Mammary epithelial cell (primary cell): ENCODE results near the gene CFAP221.

Source experiments
- CTCF ChIP-seq, 2 donors: IDR thresholded peaks in 1 of 2; conservative IDR thresholded peaks in 1 of 2; 2 replicates each; pipeline ENCODE4 v1.5.1; 2011 to 2012; ENCODE audit warnings: inconsistent platforms in 2 of 2, low read length in 2 of 2, mild to moderate bottlenecking in 2 of 2, control low read depth in 1 of 2, low read depth in 1 of 2; ENCODE audit not compliant: insufficient read depth in 1 of 2; ENCODE audit errors: extremely low read depth in 1 of 2
- EZH2 ChIP-seq: IDR thresholded peaks from 2 replicates; pipeline ENCODE4 v1.6.1; 2012; ENCODE audit warnings: low read length, inconsistent platforms, borderline replicate concordance

GRCh38 chr2:119536211-119536610, 8.0 kb upstream of the CFAP221 start:
- no peak for TF ChIP-seq CTCF (conservative IDR thresholded peaks at IDR 0.05 in 1 of 2, IDR thresholded peaks at IDR 0.05 in 1 of 2; ENCODE audit: extremely low read depth in 1 of 2, insufficient read depth in 1 of 2, low read depth in 1 of 2, low read length in 2 of 2)
- no peak for TF ChIP-seq EZH2
